Measurements from ENCODE around the gene TTLL3.

TTLL3 gene

GRCh38 chr3:9779721-9780457, 30.2 kb upstream of the TTLL3 start:
- DNase-seq (ENCODE audit: extremely low spot score, insufficient read length, low read depth): peak; percentile 25
- FAIRE-seq: peak; percentile 71

GRCh38 chr3:9780458-9780812, 29.6 kb upstream of the TTLL3 start:
- FAIRE-seq (no peak), DNase-seq (ENCODE audit: extremely low spot score, insufficient read length, low read depth) (no peak)

DNA sequence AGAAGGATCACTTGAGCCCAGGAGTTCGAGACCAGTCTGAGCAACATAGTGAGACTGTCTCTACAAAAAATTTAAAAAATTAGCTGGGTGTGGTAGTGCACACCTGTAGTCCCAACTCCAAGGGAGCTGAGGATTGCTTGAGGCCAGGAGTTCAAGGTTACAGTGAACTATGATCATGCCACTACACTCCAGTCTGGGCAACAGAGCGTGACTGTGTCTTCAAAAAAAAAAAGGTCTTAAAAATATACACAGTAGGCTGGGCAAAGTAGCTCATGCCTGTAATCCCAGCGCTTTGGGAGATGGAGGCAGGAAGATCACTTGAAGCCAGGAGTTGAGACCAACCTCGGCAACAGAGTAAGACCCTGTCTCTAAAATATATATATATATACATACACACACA, 29.2 kb upstream of the TTLL3 start:
- DNase-seq (ENCODE audit: extremely low spot score, insufficient read length, low read depth) (no peak), FAIRE-seq (no peak)

DNA sequence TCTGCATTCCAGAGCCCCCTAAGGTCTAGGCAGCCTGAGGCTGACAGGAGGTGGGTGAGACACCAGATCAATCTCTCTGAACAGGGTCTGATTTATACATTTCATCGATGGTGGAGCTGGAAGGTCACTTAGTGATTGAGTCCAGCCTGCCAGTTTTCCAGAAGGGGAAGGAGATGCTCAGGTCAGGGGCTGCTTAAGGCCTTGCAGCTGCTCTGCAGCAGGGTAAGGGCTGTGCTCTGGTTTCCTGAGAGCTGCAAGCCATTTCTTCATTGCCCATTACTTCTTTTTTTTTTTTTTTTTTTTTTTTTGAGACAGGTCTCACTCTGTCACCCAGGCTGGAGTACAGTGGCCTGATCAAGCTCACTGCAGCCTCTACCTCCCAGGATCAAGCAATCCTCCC, 28.5 kb upstream of the TTLL3 start:
- no peak for DNase-seq (ENCODE audit: extremely low spot score, insufficient read length, low read depth)
- FAIRE-seq: no peak

GRCh38 chr3:9781978-9782603, 28.0 kb upstream of the TTLL3 start:
- DNase-seq (ENCODE audit: extremely low spot score, insufficient read length, low read depth) (no peak), FAIRE-seq (no peak)

DNA sequence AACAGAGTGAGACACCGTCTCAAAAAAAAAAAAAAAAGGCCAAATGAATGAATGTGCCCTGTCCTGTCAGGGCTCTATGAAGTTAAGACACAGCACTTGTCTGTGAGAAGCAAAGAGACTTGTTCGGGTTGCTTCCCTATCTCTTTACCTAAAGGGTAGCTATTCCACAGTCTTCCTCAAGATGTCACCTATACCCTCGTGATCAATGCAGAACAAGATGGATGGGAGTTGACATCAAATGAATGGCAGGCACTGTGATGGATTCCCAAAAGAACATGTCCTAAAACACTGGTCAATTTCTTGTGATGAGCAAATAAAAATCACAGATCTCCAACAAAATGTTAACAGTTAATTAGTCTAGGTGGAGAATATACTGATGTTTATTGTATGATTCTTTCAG, 27.3 kb upstream of the TTLL3 start:
- DNase-seq (ENCODE audit: extremely low spot score, insufficient read length, low read depth) (no peak), FAIRE-seq (no peak)

GRCh38 chr3:9783954-9784353, 26.1 kb upstream of the TTLL3 start:
- no peak for FAIRE-seq
- DNase-seq (ENCODE audit: extremely low spot score, insufficient read length, low read depth): no peak

DNA sequence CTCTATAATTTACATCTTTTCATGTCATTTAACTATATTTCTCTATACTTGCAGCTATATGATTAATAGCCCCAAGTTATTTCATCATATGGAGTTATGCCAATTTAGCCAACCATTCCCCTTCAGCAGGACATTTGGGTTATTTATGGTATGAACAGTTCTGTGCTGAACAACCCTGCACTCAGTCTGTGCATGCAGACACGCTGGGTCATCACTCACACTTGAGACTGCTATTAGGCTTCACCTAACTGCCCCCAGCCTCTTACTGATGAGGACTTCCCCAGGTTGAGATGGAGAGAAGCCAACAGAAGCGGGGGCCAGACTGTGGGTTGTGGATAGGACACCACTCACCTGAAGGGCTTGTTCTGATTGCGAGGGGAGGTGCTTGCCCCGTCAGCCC, 25.1 kb upstream of the TTLL3 start:
- DNase-seq (ENCODE audit: extremely low spot score, insufficient read length, low read depth) (no peak), FAIRE-seq (no peak)

DNA sequence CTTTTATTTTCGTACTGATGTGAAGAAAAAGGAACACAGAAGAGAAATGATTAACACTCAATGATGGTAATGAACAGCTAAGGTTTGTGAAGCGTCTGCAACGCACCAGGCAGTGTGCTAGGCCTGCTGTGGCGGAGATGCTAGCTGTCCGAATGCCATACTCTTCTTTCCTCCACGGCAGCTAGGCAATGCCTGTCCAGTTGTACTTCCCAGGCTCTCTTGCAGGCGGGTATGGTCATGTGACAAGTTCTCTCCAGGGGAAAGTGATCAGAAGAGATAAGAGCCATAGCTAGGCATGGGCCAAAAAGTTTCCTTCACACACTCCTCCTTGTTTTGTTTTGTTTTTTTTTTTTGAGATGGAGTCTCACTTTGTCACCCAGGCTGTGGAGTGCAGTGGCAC, 24.5 kb upstream of the TTLL3 start:
- FAIRE-seq: no peak

GRCh38 chr3:9786209-9786739, 23.8 kb upstream of the TTLL3 start:
- no peak for FAIRE-seq
- DNase-seq (ENCODE audit: extremely low spot score, insufficient read length, low read depth): no peak

More for the DNA sequence above, 24.5 kb upstream of the TTLL3 start:
- no peak for DNase-seq (ENCODE audit: extremely low spot score, insufficient read length, low read depth)

DNA sequence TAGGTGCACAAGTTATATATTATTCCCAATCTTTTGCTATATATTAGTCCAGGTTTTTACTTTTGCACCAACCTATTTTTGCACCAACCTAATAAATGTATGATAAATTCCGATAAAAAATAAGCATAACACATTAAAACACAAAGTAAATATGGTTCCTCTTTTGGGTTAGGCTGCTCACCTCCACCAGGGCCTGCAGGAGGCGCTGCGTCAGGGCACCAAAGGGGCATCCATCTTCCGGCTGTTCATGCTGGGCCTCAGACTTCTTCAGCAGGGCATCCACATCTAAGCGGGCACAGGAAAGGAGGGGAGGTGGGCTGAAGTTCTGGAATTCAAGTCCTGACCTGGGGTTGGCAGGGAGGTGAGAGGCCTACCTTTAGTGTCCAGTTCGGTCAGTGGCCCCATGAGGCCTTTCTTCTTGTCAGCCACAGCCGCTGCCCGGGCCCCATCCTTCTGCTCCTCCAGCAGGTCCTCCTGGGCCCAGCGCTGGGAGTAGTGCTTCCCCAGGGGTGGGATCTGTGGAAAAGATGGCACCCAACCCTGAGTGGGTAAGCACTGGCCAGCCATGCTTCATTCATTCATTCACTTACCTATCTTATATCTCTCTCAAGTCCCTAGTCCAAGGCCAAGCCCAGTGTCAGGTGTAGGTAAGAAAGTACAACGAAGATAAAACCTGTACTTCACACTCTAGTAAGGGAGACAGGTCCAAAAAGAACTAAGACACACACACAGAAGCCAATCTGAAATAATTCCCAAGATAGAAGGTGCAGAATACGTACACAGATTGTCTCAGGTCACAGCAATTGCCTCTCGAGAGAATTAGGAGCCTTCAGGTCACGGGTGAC, 23.0 kb upstream of the TTLL3 start:
- FAIRE-seq (no peak), DNase-seq (ENCODE audit: extremely low spot score, insufficient read length, low read depth) (no peak)

GRCh38 chr3:9787714-9788113, 22.3 kb upstream of the TTLL3 start:
- no peak for FAIRE-seq

DNA sequence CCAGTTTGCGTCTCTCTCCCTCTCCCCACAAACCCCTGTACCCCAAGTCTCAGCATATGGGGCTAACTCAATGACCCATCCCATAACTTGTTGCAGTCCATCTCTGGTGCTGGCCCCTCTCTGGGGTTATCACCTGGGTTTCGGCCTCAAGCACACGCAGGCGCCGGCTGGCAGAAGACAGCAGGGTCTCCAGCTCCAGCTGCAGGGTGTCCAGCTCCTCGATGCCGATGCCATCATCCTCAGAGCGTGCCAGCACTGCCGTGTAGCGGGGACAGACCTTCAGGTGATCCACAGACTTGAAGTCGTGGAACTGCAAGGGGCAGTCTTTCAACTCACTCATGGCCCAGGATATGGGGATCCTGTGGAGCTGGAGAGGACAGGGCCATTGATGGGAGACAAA, 18.9 kb upstream of the TTLL3 start:
- DNase-seq (ENCODE audit: extremely low spot score, insufficient read length, low read depth) (no peak), FAIRE-seq (no peak)

More at GRCh38 chr3:9787714-9788113, 22.3 kb upstream of the TTLL3 start:
- DNase-seq (ENCODE audit: extremely low spot score, insufficient read length, low read depth): no peak

- DNase-seq (ENCODE audit: extremely low spot score, insufficient read length, low read depth): no peak
- FAIRE-seq: no peak
Measured at GRCh38 chr3:9791790-9792404, 18.2 kb upstream of the TTLL3 start.

- DNase-seq (ENCODE audit: extremely low spot score, insufficient read length, low read depth) (peak; percentile 77), FAIRE-seq (peak; percentile 92)
Measured at GRCh38 chr3:9792405-9793160, 17.5 kb upstream of the TTLL3 start, which contains the start of the genes ARPC4 and TADA3. Gene ARPC4 (plus strand): TSS chr3:9793082. CDS start chr3:9793122, 40 bp downstream. Gene TADA3 (minus strand): TSS chr3:9792473. CDS start chr3:9791466, 1,007 bp downstream.

- no peak for FAIRE-seq
- no peak for DNase-seq (ENCODE audit: extremely low spot score, insufficient read length, low read depth)
Measured at GRCh38 chr3:9793161-9793781, 16.8 kb upstream of the TTLL3 start.

DNA sequence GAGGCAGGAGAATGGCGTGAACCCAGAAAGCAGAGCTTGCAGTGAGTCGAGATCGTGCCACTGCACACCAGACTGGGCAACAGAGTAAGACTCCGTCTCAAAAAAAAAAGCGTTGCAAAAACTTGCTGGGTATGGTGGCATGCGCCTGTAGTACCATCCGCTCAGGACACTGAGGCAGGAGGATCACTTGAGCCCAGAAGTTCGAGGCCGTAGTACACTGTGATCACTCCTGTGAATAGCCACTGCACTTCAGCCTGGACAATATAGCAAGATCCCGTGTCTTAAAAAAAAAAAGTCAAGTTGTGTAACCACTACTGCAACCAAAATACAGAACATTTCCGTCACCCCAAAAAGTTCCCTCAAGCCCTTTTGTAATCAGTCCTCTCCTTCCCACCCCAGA, 15.7 kb upstream of the TTLL3 start:
- FAIRE-seq (no peak), DNase-seq (ENCODE audit: extremely low spot score, insufficient read length, low read depth) (no peak)

GRCh38 chr3:9795207-9795606, 14.9 kb upstream of the TTLL3 start:
- DNase-seq (ENCODE audit: extremely low spot score, insufficient read length, low read depth) (no peak), FAIRE-seq (no peak)

Data from GM18507 (cell line).